ENCODE measurements around the gene ACOT2.
"Not testable (repeated sequence)": the region's sequence is repeated elsewhere in the genome, so short reads cannot be mapped to it uniquely, and the experiment has no call there.

ACOT2 gene

GRCh38 chr14:73569185-73569958 lies at the start of gene ACOT2:
TSS of gene ACOT2 (plus strand) at chr14:73569213. CDS start at chr14:73569241, 28 bp downstream.
- DNase-seq, result peak; percentile 95

GRCh38 chr14:73521229-73521628 lies 47.8 kb upstream of the ACOT2 start:
- DNase-seq, result no peak

GRCh38 chr14:73524493-73524892 lies 44.5 kb upstream of the ACOT2 start:
- no peak for DNase-seq

GRCh38 chr14:73526036-73526984 lies 42.7 kb upstream of the ACOT2 start:
- DNase-seq, result no peak

GRCh38 chr14:73529356-73529755 lies 39.7 kb upstream of the ACOT2 start:
- peak; percentile 21 for DNase-seq

GRCh38 chr14:73531971-73532370 lies 37.0 kb upstream of the ACOT2 start:
- DNase-seq, result peak; percentile 31

GRCh38 chr14:73537244-73538045 lies 31.6 kb upstream of the ACOT2 start:
- not testable (repeated sequence) for DNase-seq

- peak; percentile 33 for DNase-seq
These were observed 30.0 kb upstream of the ACOT2 start for GRCh38 chr14:73539017-73539416.

- DNase-seq, result not testable (repeated sequence)
These were observed 26.1 kb upstream of the ACOT2 start for GRCh38 chr14:73542961-73543360.

- not testable (repeated sequence) for DNase-seq
These were observed 23.7 kb upstream of the ACOT2 start for GRCh38 chr14:73545353-73545752.

- not testable (repeated sequence) for DNase-seq
These were observed 19.9 kb upstream of the ACOT2 start for GRCh38 chr14:73549097-73549496.

- DNase-seq, result not testable (repeated sequence)
These were observed 19.0 kb upstream of the ACOT2 start for GRCh38 chr14:73549889-73550524.

- DNase-seq, result no peak
These were observed 15.2 kb upstream of the ACOT2 start for GRCh38 chr14:73553845-73554244.

- peak; percentile 25 for DNase-seq
These were observed 11.8 kb upstream of the ACOT2 start for GRCh38 chr14:73557201-73557600.

GRCh38 chr14:73558238-73558637 lies 10.8 kb upstream of the ACOT2 start:
- not testable (repeated sequence) for DNase-seq

- DNase-seq, result not testable (repeated sequence)
These were observed 6.8 kb upstream of the ACOT2 start for GRCh38 chr14:73562256-73562655.

- DNase-seq, result peak; percentile 51
These were observed 6.3 kb upstream of the ACOT2 start for GRCh38 chr14:73562696-73563095.

GRCh38 chr14:73566431-73566830 lies 2.6 kb upstream of the ACOT2 start:
- DNase-seq, result not testable (repeated sequence)

GRCh38 chr14:73566935-73567334 lies 2.1 kb upstream of the ACOT2 start:
- not testable (repeated sequence) for DNase-seq

- DNase-seq, result no peak
These were observed 1.7 kb upstream of the ACOT2 start for GRCh38 chr14:73567358-73567757.

- DNase-seq, result no peak
These were observed 795 bp upstream of the ACOT2 start for GRCh38 chr14:73567951-73568885.
